ENCODE data around the gene FSD1L.
"Not testable (repeated sequence)": the region's sequence is repeated elsewhere in the genome, so short reads cannot be mapped to it uniquely, and the experiment has no call there.

Gene FSD1L

GRCh38 chr9:105519710-105520369 is 72.0 kb downstream of the FSD1L start:
- H3K27ac Mint-ChIP-seq; H3K27me3 Mint-ChIP-seq; H3K4me3 Mint-ChIP-seq; intact Hi-C loops (cut with micrococcal nuclease); H3K4me1 Mint-ChIP-seq (ENCODE audit: low read depth): not testable (repeated sequence)
- peaks cover 29% of the 10 kb centered on the region for H3K9me3 Mint-ChIP-seq
- H3K36me3 Mint-ChIP-seq (ENCODE audit: low read depth), result peaks cover 25% of the 10 kb centered on the region

- peaks cover 29% of the 10 kb centered on the region for H3K9me3 Mint-ChIP-seq
- H3K27ac Mint-ChIP-seq; H3K4me1 Mint-ChIP-seq (ENCODE audit: low read depth); intact Hi-C loops (cut with micrococcal nuclease); H3K4me3 Mint-ChIP-seq; H3K27me3 Mint-ChIP-seq: not testable (repeated sequence)
- H3K36me3 Mint-ChIP-seq (ENCODE audit: low read depth), result peaks cover 14% of the 10 kb centered on the region
These were observed 73.2 kb downstream of the FSD1L start for GRCh38 chr9:105520992-105521391.

GRCh38 chr9:105522618-105523385 is 75.0 kb downstream of the FSD1L start:
- H3K4me1 Mint-ChIP-seq (ENCODE audit: low read depth); H3K36me3 Mint-ChIP-seq (ENCODE audit: low read depth); intact Hi-C loops (cut with micrococcal nuclease); H3K27me3 Mint-ChIP-seq; H3K4me3 Mint-ChIP-seq; H3K27ac Mint-ChIP-seq: not testable (repeated sequence)
- peaks cover 22% of the 10 kb centered on the region for H3K9me3 Mint-ChIP-seq

- Mint-ChIP-seq H3K4me1 (ENCODE audit: low read depth) (peaks cover 7% of the 10 kb centered on the region), H3K27me3 (no peaks in the 10 kb centered on the region), H3K4me3 (no peak overlapping the region), H3K36me3 (ENCODE audit: low read depth) (peaks cover 21% of the 10 kb centered on the region), H3K9me3 (peaks cover 12% of the 10 kb centered on the region), H3K27ac (no peak overlapping the region)
- intact Hi-C loops (cut with micrococcal nuclease), result no loop called here
These were observed 83.7 kb downstream of the FSD1L start for GRCh38 chr9:105531530-105531929.

- intact Hi-C loops (cut with micrococcal nuclease), result no loop called here
These were observed 88.3 kb downstream of the FSD1L start for GRCh38 chr9:105535920-105536668.

GRCh38 chr9:105539452-105539851 is 91.6 kb downstream of the FSD1L start:
- Mint-ChIP-seq H3K36me3 (ENCODE audit: low read depth) (peaks cover 14% of the 10 kb centered on the region), H3K27me3 (no peaks in the 10 kb centered on the region), H3K4me1 (ENCODE audit: low read depth) (no peaks in the 10 kb centered on the region), H3K9me3 (no peaks in the 10 kb centered on the region), H3K27ac (no peak overlapping the region), H3K4me3 (no peak overlapping the region)
- intact Hi-C loops (cut with micrococcal nuclease), result no loop called here

More at GRCh38 chr9:105535920-105536668, 88.3 kb downstream of the FSD1L start:
- Mint-ChIP-seq H3K36me3 (ENCODE audit: low read depth) (peaks cover 14% of the 10 kb centered on the region), H3K4me1 (ENCODE audit: low read depth) (peaks cover 4% of the 10 kb centered on the region), H3K27me3 (no peaks in the 10 kb centered on the region), H3K9me3 (no peaks in the 10 kb centered on the region), H3K27ac (no peak overlapping the region), H3K4me3 (no peak overlapping the region)

GRCh38 chr9:105541838-105542237 is 94.0 kb downstream of the FSD1L start:
- Mint-ChIP-seq H3K27me3 (no peaks in the 10 kb centered on the region), H3K4me3 (no peak overlapping the region), H3K36me3 (ENCODE audit: low read depth) (no peaks in the 10 kb centered on the region), H3K9me3 (no peaks in the 10 kb centered on the region), H3K4me1 (ENCODE audit: low read depth) (no peaks in the 10 kb centered on the region), H3K27ac (no peak overlapping the region)
- intact Hi-C loops (cut with micrococcal nuclease), result no loop called here

- Mint-ChIP-seq H3K4me1 (ENCODE audit: low read depth) (peaks cover 8% of the 10 kb centered on the region), H3K36me3 (ENCODE audit: low read depth) (peaks cover 7% of the 10 kb centered on the region), H3K27me3 (no peaks in the 10 kb centered on the region), H3K27ac (no peak overlapping the region), H3K9me3 (no peaks in the 10 kb centered on the region), H3K4me3 (no peak overlapping the region)
- intact Hi-C loops (cut with micrococcal nuclease), result loop anchor here (10.0 kb wide), 1 partner anchor 109 kb away; the partner anchor contains the start of gene FSD1L
These were observed 106.2 kb downstream of the FSD1L start for GRCh38 chr9:105554042-105554441.

- Mint-ChIP-seq H3K9me3 (peaks cover 20% of the 10 kb centered on the region), H3K4me1 (ENCODE audit: low read depth) (peaks cover 15% of the 10 kb centered on the region), H3K27ac (peak within 1 kb of the TSS; percentile 75), H3K36me3 (ENCODE audit: low read depth) (peaks cover 13% of the 10 kb centered on the region), H3K27me3 (no peaks in the 10 kb centered on the region), H3K4me3 (peak within 1 kb of the TSS; percentile 92)
- intact Hi-C loops (cut with micrococcal nuclease), result loop anchor here (10.0 kb wide), 1 partner anchor 113 kb away; the partner anchor contains the start of gene FSD1L
These were observed 110.2 kb downstream of the FSD1L start, which contains the start of gene FKTN for GRCh38 chr9:105557804-105558610. TSS of gene FKTN (plus strand) at chr9:105558131. CDS start at chr9:105575033, 16,902 bp downstream.

- Mint-ChIP-seq H3K27me3 (no peaks in the 10 kb centered on the region), H3K36me3 (ENCODE audit: low read depth) (peaks cover 25% of the 10 kb centered on the region), H3K27ac (no peak overlapping the region), H3K4me3 (no peak overlapping the region), H3K9me3 (peaks cover 38% of the 10 kb centered on the region), H3K4me1 (ENCODE audit: low read depth) (no peaks in the 10 kb centered on the region)
- intact Hi-C loops (cut with micrococcal nuclease), result no loop called here
These were observed 124.6 kb downstream of the FSD1L start for GRCh38 chr9:105572455-105572854.

- H3K27me3 Mint-ChIP-seq; H3K4me3 Mint-ChIP-seq; intact Hi-C loops (cut with micrococcal nuclease); H3K27ac Mint-ChIP-seq; H3K4me1 Mint-ChIP-seq (ENCODE audit: low read depth): not testable (repeated sequence)
- peaks cover 20% of the 10 kb centered on the region for H3K36me3 Mint-ChIP-seq (ENCODE audit: low read depth)
- peaks cover 18% of the 10 kb centered on the region for H3K9me3 Mint-ChIP-seq
These were observed 132.1 kb downstream of the FSD1L start for GRCh38 chr9:105579952-105580351.

GRCh38 chr9:105581550-105581949 is 133.7 kb downstream of the FSD1L start:
- intact Hi-C loops (cut with micrococcal nuclease); H3K27ac Mint-ChIP-seq; H3K4me3 Mint-ChIP-seq; H3K4me1 Mint-ChIP-seq (ENCODE audit: low read depth); H3K27me3 Mint-ChIP-seq: not testable (repeated sequence)
- peaks cover 13% of the 10 kb centered on the region for H3K36me3 Mint-ChIP-seq (ENCODE audit: low read depth)
- peaks cover 18% of the 10 kb centered on the region for H3K9me3 Mint-ChIP-seq

GRCh38 chr9:105593145-105593544 is 145.3 kb downstream of the FSD1L start:
- Mint-ChIP-seq H3K27me3 (no peaks in the 10 kb centered on the region), H3K27ac (no peak overlapping the region), H3K4me3 (no peak overlapping the region), H3K36me3 (ENCODE audit: low read depth) (peaks cover 29% of the 10 kb centered on the region), H3K4me1 (ENCODE audit: low read depth) (no peaks in the 10 kb centered on the region), H3K9me3 (peaks cover 28% of the 10 kb centered on the region)
- intact Hi-C loops (cut with micrococcal nuclease), result no loop called here

All from dendritic cell treated with granulocyte-macrophage colony-stimulating factor and Interleukin-4, amounts not matched to agents 40 ng/mL and 50 ng/mL, for 4 days (primary cell).